K562 (cell line): Measurements from ENCODE around the gene THAP4. TPM values are rescaled to one million over a fixed set of nuclear protein-coding genes. Genes with fewer than 3 reads are reported as not detected.

Source experiments
- HDAC8 ChIP-seq: fragments of 450-650 bp; IDR thresholded peaks from 2 replicates; pipeline ENCODE4 v1.6.1; 2016; ENCODE audit warnings: mild to moderate bottlenecking, missing genetic modification characterization, moderate library complexity, missing compliant biosample characterization
- POLR2G ChIP-seq: fragments of 200-400 bp; formaldehyde crosslinking; IDR thresholded peaks from 2 replicates; pipeline ENCODE4 v1.6.1; 2017; ENCODE audit warnings: low read depth, mild to moderate bottlenecking, antibody characterized with exemption, low read length, moderate library complexity
- TAF1 ChIP-seq: IDR thresholded peaks from 2 replicates; pipeline ENCODE4 v1.6.1; 2011; ENCODE audit warnings: mild to moderate bottlenecking, low read length, moderate library complexity; ENCODE audit not compliant: insufficient read depth, control insufficient read depth, severe bottlenecking; ENCODE audit errors: extremely low read depth
- TCF7L2 ChIP-seq: fragments of 150-350 bp; IDR thresholded peaks from 2 replicates; pipeline ENCODE4 v1.6.1; 2016; ENCODE audit warnings: low read depth, mild to moderate bottlenecking, low read length, moderate library complexity
- polyA plus RNA-seq, 8 experiments: library from polyadenylated mRNA; depleted of rRNA in 4 of 8; stranded (reverse) in 5 of 8; unstranded in 3 of 8; fragments of >200 nt; fragmentation: Nextera tagmentation in 2 of 8; fragmentation: Illumina TruSeq in 1 of 8; extraction: Ambion mirVana in 2 of 8; extraction: Trizol in 1 of 8; gene quantifications; 2 replicates each; pipeline versions ENCODE4 v1.2.1 to v1.2.3, GENCODE V29; 2011 to 2014; ENCODE audit warnings: inconsistent platforms in 1 of 8, missing spikeins in 1 of 8
- total RNA-seq, 7 experiments: library from RNA; depleted of rRNA in 6 of 7; stranded (reverse); fragments of >200 nt in 6 of 7; fragmentation: Illumina TruSeq in 2 of 7; extraction: Trizol in 2 of 7; gene quantifications; 2 replicates each; pipeline versions ENCODE4 v1.2.1 to v1.2.3, GENCODE V29; 2011 to 2021; ENCODE audit warnings: low replicate concordance in 1 of 7
- TF ChIP-seq, protein P1 (sequence below): fragments of 450-650 bp; IDR thresholded peaks from 2 replicates; pipeline ENCODE4 v1.6.1; 2016; ENCODE audit warnings: low read depth
- TF ChIP-seq, protein P2 (sequence below): fragments of 250-450 bp; sonication (Bioruptor Pico); IDR thresholded peaks from 2 replicates; pipeline ENCODE4 v1.4.0; 2020

The THAP4 gene
- total and polyA plus RNA-seq, 9 of the 15 experiments (the other 6 are each of a cell fraction or from before 2014, with no cell fraction given), result 8.6 to 60.9 (median 43.9) TPM

DNA sequence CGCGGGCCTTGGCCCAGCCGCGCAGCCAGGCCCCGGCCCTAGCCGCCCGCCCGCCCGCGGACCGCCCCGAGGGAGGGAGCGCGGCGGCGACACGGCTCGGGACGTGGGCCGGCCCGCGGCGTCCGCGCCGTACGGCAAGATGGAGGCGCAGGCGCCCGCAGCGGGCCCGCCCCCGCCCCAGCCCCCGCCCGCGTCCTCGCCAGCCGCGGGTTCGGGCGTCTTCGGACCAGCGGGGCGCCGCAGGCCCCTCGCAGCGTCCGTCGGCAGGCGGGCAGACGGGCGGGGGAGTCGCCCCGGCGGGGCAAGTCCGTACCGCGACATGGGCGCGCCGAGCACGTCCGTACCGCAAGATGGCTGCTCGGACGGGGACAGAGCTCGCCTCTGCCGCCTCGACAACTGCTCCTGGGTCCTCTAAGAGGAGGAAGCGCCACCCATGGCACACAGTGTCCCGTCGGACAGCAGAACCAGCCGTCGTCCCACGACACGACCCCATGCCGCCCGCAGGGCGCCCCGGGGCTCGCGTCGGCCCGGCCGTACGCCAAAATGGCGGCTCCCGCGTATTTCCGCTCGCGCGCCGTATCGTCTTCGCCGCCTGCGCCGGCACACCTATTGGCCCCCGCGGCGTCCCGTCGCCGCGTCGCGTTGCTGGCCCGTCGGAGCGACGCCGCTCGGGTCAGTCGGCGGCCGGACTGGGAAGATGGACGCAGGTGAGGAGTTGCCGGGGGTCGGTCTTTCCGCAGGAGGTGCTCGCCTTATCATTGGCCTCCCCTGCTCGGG, at the start of gene THAP4, which contains the start of gene ATG4B (continued):
- TF ChIP-seq, protein P1, sequence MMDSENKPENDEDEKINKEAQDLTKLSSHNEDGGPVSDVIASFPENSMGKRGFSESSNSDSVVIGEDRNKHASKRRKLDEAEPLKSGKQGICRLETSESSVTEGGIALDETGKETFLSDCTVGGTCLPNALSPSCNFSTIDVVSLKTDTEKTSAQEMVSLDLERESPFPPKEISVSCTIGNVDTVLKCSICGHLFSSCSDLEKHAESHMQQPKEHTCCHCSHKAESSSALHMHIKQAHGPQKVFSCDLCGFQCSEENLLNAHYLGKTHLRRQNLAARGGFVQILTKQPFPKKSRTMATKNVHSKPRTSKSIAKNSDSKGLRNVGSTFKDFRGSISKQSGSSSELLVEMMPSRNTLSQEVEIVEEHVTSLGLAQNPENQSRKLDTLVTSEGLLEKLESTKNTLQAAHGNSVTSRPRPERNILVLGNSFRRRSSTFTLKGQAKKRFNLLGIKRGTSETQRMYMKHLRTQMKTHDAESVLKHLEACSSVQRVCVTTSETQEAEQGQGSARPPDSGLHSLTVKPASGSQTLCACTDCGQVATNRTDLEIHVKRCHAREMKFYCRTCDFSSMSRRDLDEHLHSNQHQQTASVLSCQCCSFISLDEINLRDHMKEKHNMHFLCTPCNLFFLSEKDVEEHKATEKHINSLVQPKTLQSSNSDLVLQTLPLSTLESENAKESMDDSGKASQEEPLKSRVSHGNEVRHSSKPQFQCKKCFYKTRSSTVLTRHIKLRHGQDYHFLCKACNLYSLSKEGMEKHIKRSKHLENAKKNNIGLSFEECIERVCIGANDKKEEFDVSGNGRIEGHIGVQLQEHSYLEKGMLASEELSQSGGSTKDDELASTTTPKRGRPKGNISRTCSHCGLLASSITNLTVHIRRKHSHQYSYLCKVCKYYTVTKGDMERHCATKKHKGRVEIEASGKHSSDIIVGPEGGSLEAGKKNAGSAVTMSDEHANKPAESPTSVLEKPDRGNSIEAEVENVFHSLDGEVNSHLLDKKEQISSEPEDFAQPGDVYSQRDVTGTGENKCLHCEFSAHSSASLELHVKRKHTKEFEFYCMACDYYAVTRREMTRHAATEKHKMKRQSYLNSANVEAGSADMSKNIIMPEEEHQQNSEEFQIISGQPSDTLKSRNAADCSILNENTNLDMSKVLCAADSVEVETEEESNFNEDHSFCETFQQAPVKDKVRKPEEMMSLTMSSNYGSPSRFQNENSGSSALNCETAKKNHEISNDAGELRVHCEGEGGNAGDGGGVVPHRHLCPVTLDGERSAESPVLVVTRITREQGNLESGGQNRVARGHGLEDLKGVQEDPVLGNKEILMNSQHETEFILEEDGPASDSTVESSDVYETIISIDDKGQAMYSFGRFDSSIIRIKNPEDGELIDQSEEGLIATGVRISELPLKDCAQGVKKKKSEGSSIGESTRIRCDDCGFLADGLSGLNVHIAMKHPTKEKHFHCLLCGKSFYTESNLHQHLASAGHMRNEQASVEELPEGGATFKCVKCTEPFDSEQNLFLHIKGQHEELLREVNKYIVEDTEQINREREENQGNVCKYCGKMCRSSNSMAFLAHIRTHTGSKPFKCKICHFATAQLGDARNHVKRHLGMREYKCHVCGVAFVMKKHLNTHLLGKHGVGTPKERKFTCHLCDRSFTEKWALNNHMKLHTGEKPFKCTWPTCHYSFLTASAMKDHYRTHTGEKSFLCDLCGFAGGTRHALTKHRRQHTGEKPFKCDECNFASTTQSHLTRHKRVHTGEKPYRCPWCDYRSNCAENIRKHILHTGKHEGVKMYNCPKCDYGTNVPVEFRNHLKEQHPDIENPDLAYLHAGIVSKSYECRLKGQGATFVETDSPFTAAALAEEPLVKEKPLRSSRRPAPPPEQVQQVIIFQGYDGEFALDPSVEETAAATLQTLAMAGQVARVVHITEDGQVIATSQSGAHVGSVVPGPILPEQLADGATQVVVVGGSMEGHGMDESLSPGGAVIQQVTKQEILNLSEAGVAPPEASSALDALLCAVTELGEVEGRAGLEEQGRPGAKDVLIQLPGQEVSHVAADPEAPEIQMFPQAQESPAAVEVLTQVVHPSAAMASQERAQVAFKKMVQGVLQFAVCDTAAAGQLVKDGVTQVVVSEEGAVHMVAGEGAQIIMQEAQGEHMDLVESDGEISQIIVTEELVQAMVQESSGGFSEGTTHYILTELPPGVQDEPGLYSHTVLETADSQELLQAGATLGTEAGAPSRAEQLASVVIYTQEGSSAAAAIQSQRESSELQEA, result peak; percentile 93
- TF ChIP-seq TAF1, result peak; percentile 67
- TF ChIP-seq TCF7L2, result peak; percentile 88
- peak; percentile 92 for TF ChIP-seq POLR2G
- TF ChIP-seq HDAC8, result peak; percentile 40; the same call in 1 of the 2 replicates
- TF ChIP-seq, protein P2, sequence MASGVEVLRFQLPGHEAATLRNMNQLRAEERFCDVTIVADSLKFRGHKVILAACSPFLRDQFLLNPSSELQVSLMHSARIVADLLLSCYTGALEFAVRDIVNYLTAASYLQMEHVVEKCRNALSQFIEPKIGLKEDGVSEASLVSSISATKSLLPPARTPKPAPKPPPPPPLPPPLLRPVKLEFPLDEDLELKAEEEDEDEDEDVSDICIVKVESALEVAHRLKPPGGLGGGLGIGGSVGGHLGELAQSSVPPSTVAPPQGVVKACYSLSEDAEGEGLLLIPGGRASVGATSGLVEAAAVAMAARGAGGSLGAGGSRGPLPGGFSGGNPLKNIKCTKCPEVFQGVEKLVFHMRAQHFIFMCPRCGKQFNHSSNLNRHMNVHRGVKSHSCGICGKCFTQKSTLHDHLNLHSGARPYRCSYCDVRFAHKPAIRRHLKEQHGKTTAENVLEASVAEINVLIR, result peak; percentile 96
- TF ChIP-seq, all 486 proteins: peak for 99
